ENCODE measurements around the gene JUND. TPM values are rescaled to one million over a fixed set of nuclear protein-coding genes. Genes with fewer than 3 reads are reported as not detected.

Gene JUND
- polyA plus RNA-seq, 4 donors, result 129 to 211 (median 162) TPM

- H3K36me3 ChIP-seq (ENCODE audit: control insufficient read depth in 3 of 3, insufficient read depth in 2 of 3, low read depth in 1 of 3, low read length in 3 of 3), result no peaks in the 10 kb centered on the region
- DNase-seq (no peak), FAIRE-seq (no peak)
- H3K27me3 ChIP-seq (ENCODE audit: control insufficient read depth in 3 of 3, insufficient read depth in 3 of 3, low read length in 3 of 3), result peaks cover 0 to 10% (median 0%) of the 10 kb centered on the region in 3 donors
- H3K27ac ChIP-seq (ENCODE audit: low read depth in 1 of 3, low read length in 2 of 3), result no peak overlapping the region
- 72 to 81% (median 76%) methylated on average over 6 of the region's 6 CpGs for WGBS, 3 donors
- H3K9me3 ChIP-seq (ENCODE audit: control insufficient read depth in 2 of 2, insufficient read depth in 1 of 2, low read depth in 1 of 2, low read length in 1 of 2), result no peaks in the 10 kb centered on the region
- H3K4me1 ChIP-seq (ENCODE audit: control insufficient read depth in 3 of 3, insufficient read depth in 2 of 3, low read depth in 1 of 3, low read length in 2 of 3), result peaks cover 0 to 15% (median 2%) of the 10 kb centered on the region in 3 donors
- H3K4me3 ChIP-seq (ENCODE audit: low read depth in 1 of 3, low read length in 3 of 3), result no peak overlapping the region
Measured at GRCh38 chr19:18298601-18299000, 17.2 kb upstream of the JUND start.

GRCh38 chr19:18297308-18297707 lies 15.9 kb upstream of the JUND start:
- no peak for DNase-seq
- H3K4me1 ChIP-seq (ENCODE audit: control insufficient read depth in 3 of 3, insufficient read depth in 2 of 3, low read depth in 1 of 3, low read length in 2 of 3), result peaks cover 0 to 18% (median 0%) of the 10 kb centered on the region in 3 donors
- H3K27ac ChIP-seq (ENCODE audit: low read depth in 1 of 3, low read length in 2 of 3), result no peak overlapping the region
- no peaks in the 10 kb centered on the region for H3K9me3 ChIP-seq (ENCODE audit: control insufficient read depth in 2 of 2, insufficient read depth in 1 of 2, low read depth in 1 of 2, low read length in 1 of 2)
- H3K27me3 ChIP-seq (ENCODE audit: control insufficient read depth in 3 of 3, insufficient read depth in 3 of 3, low read length in 3 of 3), result peaks cover 0 to 10% (median 0%) of the 10 kb centered on the region in 3 donors
- no peak overlapping the region for H3K4me3 ChIP-seq (ENCODE audit: low read depth in 1 of 3, low read length in 3 of 3)
- 68 to 81% (median 80%) methylated on average over 4 of the region's 4 CpGs for WGBS, 3 donors
- H3K36me3 ChIP-seq (ENCODE audit: control insufficient read depth in 3 of 3, insufficient read depth in 2 of 3, low read depth in 1 of 3, low read length in 3 of 3), result no peaks in the 10 kb centered on the region
- FAIRE-seq, result no peak

- no peak overlapping the region for H3K4me3 ChIP-seq (ENCODE audit: low read depth in 1 of 3, low read length in 3 of 3)
- no peaks in the 10 kb centered on the region for H3K9me3 ChIP-seq (ENCODE audit: control insufficient read depth in 2 of 2, insufficient read depth in 1 of 2, low read depth in 1 of 2, low read length in 1 of 2)
- peaks cover 0 to 10% (median 0%) of the 10 kb centered on the region in 3 donors for H3K27me3 ChIP-seq (ENCODE audit: control insufficient read depth in 3 of 3, insufficient read depth in 3 of 3, low read length in 3 of 3)
- WGBS, 3 donors, result 81 to 98% (median 97%) methylated on average over 4 of the region's 4 CpGs
- H3K36me3 ChIP-seq (ENCODE audit: control insufficient read depth in 3 of 3, insufficient read depth in 2 of 3, low read depth in 1 of 3, low read length in 3 of 3), result no peaks in the 10 kb centered on the region
- FAIRE-seq, result no peak
- peaks cover 0 to 33% (median 0%) of the 10 kb centered on the region in 3 donors for H3K4me1 ChIP-seq (ENCODE audit: control insufficient read depth in 3 of 3, insufficient read depth in 2 of 3, low read depth in 1 of 3, low read length in 2 of 3)
- H3K27ac ChIP-seq (ENCODE audit: low read depth in 1 of 3, low read length in 2 of 3), result no peak overlapping the region
- DNase-seq, result no peak
Measured at GRCh38 chr19:18295034-18295451, 13.6 kb upstream of the JUND start.

GRCh38 chr19:18294467-18294864 lies 13.0 kb upstream of the JUND start:
- Histone ChIP-seq H3K27me3 (ENCODE audit: control insufficient read depth in 3 of 3, insufficient read depth in 3 of 3, low read length in 3 of 3) (peaks cover 0 to 10% (median 0%) of the 10 kb centered on the region in 3 donors), H3K36me3 (ENCODE audit: control insufficient read depth in 3 of 3, insufficient read depth in 2 of 3, low read depth in 1 of 3, low read length in 3 of 3) (no peaks in the 10 kb centered on the region), H3K4me3 (ENCODE audit: low read depth in 1 of 3, low read length in 3 of 3) (no peak overlapping the region), H3K4me1 (ENCODE audit: control insufficient read depth in 3 of 3, insufficient read depth in 2 of 3, low read depth in 1 of 3, low read length in 2 of 3) (peaks cover 0 to 33% (median 0%) of the 10 kb centered on the region in 3 donors), H3K9me3 (ENCODE audit: control insufficient read depth in 2 of 2, insufficient read depth in 1 of 2, low read depth in 1 of 2, low read length in 1 of 2) (no peaks in the 10 kb centered on the region), H3K27ac (ENCODE audit: low read depth in 1 of 3, low read length in 2 of 3) (peak overlapping the region in 2 of 3 donors; percentile 94 to 99)
- DNase-seq, result peak in 1 of 2 donors; percentile 65
- no peak for FAIRE-seq
- WGBS, 3 donors, result 31 to 40% (median 37%) methylated on average over 9 of the region's 9 CpGs

- Histone ChIP-seq H3K4me3 (ENCODE audit: low read depth in 1 of 3, low read length in 3 of 3) (no peak overlapping the region), H3K36me3 (ENCODE audit: control insufficient read depth in 3 of 3, insufficient read depth in 2 of 3, low read depth in 1 of 3, low read length in 3 of 3) (no peaks in the 10 kb centered on the region), H3K27me3 (ENCODE audit: control insufficient read depth in 3 of 3, insufficient read depth in 3 of 3, low read length in 3 of 3) (peaks cover 0 to 10% (median 0%) of the 10 kb centered on the region in 3 donors), H3K9me3 (ENCODE audit: control insufficient read depth in 2 of 2, insufficient read depth in 1 of 2, low read depth in 1 of 2, low read length in 1 of 2) (no peaks in the 10 kb centered on the region), H3K27ac (ENCODE audit: low read depth in 1 of 3, low read length in 2 of 3) (peak overlapping the region; percentile 94 to 99 (median 99)), H3K4me1 (ENCODE audit: control insufficient read depth in 3 of 3, insufficient read depth in 2 of 3, low read depth in 1 of 3, low read length in 2 of 3) (peaks cover 0 to 33% (median 0%) of the 10 kb centered on the region in 3 donors)
- FAIRE-seq (no peak), DNase-seq (no peak)
- WGBS, 3 donors, result 68 to 73% (median 69%) methylated on average over 18 of the region's 18 CpGs
Measured at GRCh38 chr19:18293642-18294466, 12.4 kb upstream of the JUND start.

- peaks cover 0 to 10% (median 0%) of the 10 kb centered on the region in 3 donors for H3K27me3 ChIP-seq (ENCODE audit: control insufficient read depth in 3 of 3, insufficient read depth in 3 of 3, low read length in 3 of 3)
- H3K36me3 ChIP-seq (ENCODE audit: control insufficient read depth in 3 of 3, insufficient read depth in 2 of 3, low read depth in 1 of 3, low read length in 3 of 3), result no peaks in the 10 kb centered on the region
- 8 to 9% (median 9%) methylated on average over 28 to 31 of the region's 31 CpGs for WGBS, 3 donors
- no peaks in the 10 kb centered on the region for H3K9me3 ChIP-seq (ENCODE audit: control insufficient read depth in 2 of 2, insufficient read depth in 1 of 2, low read depth in 1 of 2, low read length in 1 of 2)
- peak overlapping the region; percentile 56 to 87 (median 56) for H3K4me3 ChIP-seq (ENCODE audit: low read depth in 1 of 3, low read length in 3 of 3)
- no peak for FAIRE-seq
- DNase-seq, result peak; percentile 75 to 77
- peaks cover 0 to 38% (median 0%) of the 10 kb centered on the region in 3 donors for H3K4me1 ChIP-seq (ENCODE audit: control insufficient read depth in 3 of 3, insufficient read depth in 2 of 3, low read depth in 1 of 3, low read length in 2 of 3)
- H3K27ac ChIP-seq (ENCODE audit: low read depth in 1 of 3, low read length in 2 of 3), result peak overlapping the region; percentile 94 to 99 (median 99)
Measured at GRCh38 chr19:18292810-18293641, 11.6 kb upstream of the JUND start.

GRCh38 chr19:18292462-18292809 lies 11.0 kb upstream of the JUND start:
- FAIRE-seq (no peak), DNase-seq (peak in 1 of 2 donors; percentile 34)
- WGBS, 3 donors, result 0 to 1% (median 0%) methylated on average over 20 of the region's 20 CpGs
- H3K4me3 ChIP-seq (ENCODE audit: low read depth in 1 of 3, low read length in 3 of 3), result peak overlapping the region; percentile 56 to 87 (median 56)
- H3K27me3 ChIP-seq (ENCODE audit: control insufficient read depth in 3 of 3, insufficient read depth in 3 of 3, low read length in 3 of 3), result peaks cover 0 to 10% (median 0%) of the 10 kb centered on the region in 3 donors
- H3K27ac ChIP-seq (ENCODE audit: low read depth in 1 of 3, low read length in 2 of 3), result peak overlapping the region; percentile 94 to 99 (median 99)
- H3K9me3 ChIP-seq (ENCODE audit: control insufficient read depth in 2 of 2, insufficient read depth in 1 of 2, low read depth in 1 of 2, low read length in 1 of 2), result no peaks in the 10 kb centered on the region
- H3K4me1 ChIP-seq (ENCODE audit: control insufficient read depth in 3 of 3, insufficient read depth in 2 of 3, low read depth in 1 of 3, low read length in 2 of 3), result peaks cover 0 to 39% (median 0%) of the 10 kb centered on the region in 3 donors
- no peaks in the 10 kb centered on the region for H3K36me3 ChIP-seq (ENCODE audit: control insufficient read depth in 3 of 3, insufficient read depth in 2 of 3, low read depth in 1 of 3, low read length in 3 of 3)

Data from small intestine (tissue), 7 donors.